Activated T-cell treated with anti-CD3 and anti-CD28 coated beads for 4 hours (primary cell): ENCODE data around the gene MYO5A.
"Not testable (repeated sequence)": the region's sequence is repeated elsewhere in the genome, so short reads cannot be mapped to it uniquely, and the experiment has no call there.

Experiments
- DNase-seq: peaks from one replicate; pipeline ENCODE4 v3.0.0-alpha.2; 2020

Gene MYO5A

GRCh38 chr15:52459701-52460100 is 69.0 kb downstream of the MYO5A start:
- not testable (repeated sequence) for DNase-seq

GRCh38 chr15:52459265-52459664 is 69.4 kb downstream of the MYO5A start:
- not testable (repeated sequence) for DNase-seq

GRCh38 chr15:52448011-52448890 is 80.4 kb downstream of the MYO5A start:
- DNase-seq, result no peak

GRCh38 chr15:52445954-52446353 is 82.7 kb downstream of the MYO5A start:
- DNase-seq, result no peak

- no peak for DNase-seq
Observed at GRCh38 chr15:52445553-52445952, 83.1 kb downstream of the MYO5A start.

GRCh38 chr15:52443205-52443604 is 85.5 kb downstream of the MYO5A start:
- not testable (repeated sequence) for DNase-seq

- DNase-seq, result no peak
Observed at GRCh38 chr15:52441841-52442240, 86.8 kb downstream of the MYO5A start.

GRCh38 chr15:52440946-52441345 is 87.7 kb downstream of the MYO5A start:
- no peak for DNase-seq

GRCh38 chr15:52440414-52440813 is 88.3 kb downstream of the MYO5A start:
- peak; percentile 11 for DNase-seq

- DNase-seq, result no peak
Observed at GRCh38 chr15:52439470-52439869, 89.2 kb downstream of the MYO5A start.

- not testable (repeated sequence) for DNase-seq
Observed at GRCh38 chr15:52439042-52439441, 89.6 kb downstream of the MYO5A start.

GRCh38 chr15:52438047-52438446 is 90.6 kb downstream of the MYO5A start:
- no peak for DNase-seq

- no peak for DNase-seq
Observed at GRCh38 chr15:52437646-52438045, 91.0 kb downstream of the MYO5A start.

- DNase-seq, result no peak
Observed at GRCh38 chr15:52436981-52437380, 91.7 kb downstream of the MYO5A start.

- DNase-seq, result no peak
Observed at GRCh38 chr15:52434885-52435284, 93.8 kb downstream of the MYO5A start.

GRCh38 chr15:52428297-52428696 is 100.4 kb downstream of the MYO5A start:
- DNase-seq, result no peak

- DNase-seq, result no peak
Observed at GRCh38 chr15:52427804-52428203, 100.9 kb downstream of the MYO5A start.

- DNase-seq, result no peak
Observed at GRCh38 chr15:52424856-52425431, 103.7 kb downstream of the MYO5A start.

GRCh38 chr15:52423852-52424251 is 104.8 kb downstream of the MYO5A start:
- no peak for DNase-seq

GRCh38 chr15:52422001-52422400 is 106.7 kb downstream of the MYO5A start:
- DNase-seq, result no peak

- DNase-seq, result no peak
Observed at GRCh38 chr15:52421029-52421428, 107.7 kb downstream of the MYO5A start.

GRCh38 chr15:52419494-52419893 is 109.2 kb downstream of the MYO5A start:
- DNase-seq, result no peak

- DNase-seq, result no peak
Observed at GRCh38 chr15:52417957-52418356, 110.7 kb downstream of the MYO5A start.

- DNase-seq, result no peak
Observed at GRCh38 chr15:52417521-52417920, 111.2 kb downstream of the MYO5A start.
